Hepatocyte (in vitro differentiated cells): ENCODE results near the gene PCDH1.

Experiments used
- CTCF ChIP-seq: fragments of 200-600 bp; sonication (generic); IDR thresholded peaks from 2 replicates; pipeline ENCODE4 v1.5.1; 2016; ENCODE audit warnings: antibody characterized with exemption, mild to moderate bottlenecking; ENCODE audit not compliant: poor library complexity
- EZH2 ChIP-seq: fragments of 200-600 bp; sonication (generic); IDR thresholded peaks from 2 replicates; pipeline ENCODE4 v1.6.1; 2016; ENCODE audit warnings: antibody characterized with exemption, mild to moderate bottlenecking, borderline replicate concordance

- TF ChIP-seq CTCF, result no peak
- no peak for TF ChIP-seq EZH2
Measured at GRCh38 chr5:141902015-141902814, 24.0 kb upstream of the PCDH1 start.
